IPS-15b (cell line): ENCODE measurements around the gene TPCN2.

ENCODE experiments used
- H3K27me3 ChIP-seq: one replicate; pipeline ENCODE4 v1.6.1; 2013; ENCODE audit warnings: low read length; ENCODE audit not compliant: control insufficient read depth, insufficient read depth
- H3K36me3 ChIP-seq: one replicate; pipeline ENCODE4 v1.6.1; 2013; ENCODE audit warnings: low read length; ENCODE audit not compliant: control insufficient read depth, insufficient read depth
- H3K4me1 ChIP-seq: one replicate; pipeline ENCODE4 v1.6.1; 2013; ENCODE audit warnings: mild to moderate bottlenecking, low read length; ENCODE audit not compliant: control insufficient read depth, insufficient read depth
- H3K4me3 ChIP-seq: one replicate; pipeline ENCODE4 v1.5.1; 2013; ENCODE audit warnings: low read depth, low read length
- H3K9ac ChIP-seq: one replicate; pipeline ENCODE4 v1.6.1; 2013; ENCODE audit warnings: low read depth, mild to moderate bottlenecking, low read length
- H3K9me3 ChIP-seq: one replicate; pipeline ENCODE4 v1.6.1; 2013; ENCODE audit warnings: mild to moderate bottlenecking, low read length; ENCODE audit not compliant: control insufficient read depth, insufficient read depth

Gene TPCN2

GRCh38 chr11:69105461-69106030 lies 56.8 kb downstream of the TPCN2 start:
- no peak overlapping the region for H3K9ac ChIP-seq
- H3K9me3 ChIP-seq: no peaks in the 10 kb centered on the region

DNA sequence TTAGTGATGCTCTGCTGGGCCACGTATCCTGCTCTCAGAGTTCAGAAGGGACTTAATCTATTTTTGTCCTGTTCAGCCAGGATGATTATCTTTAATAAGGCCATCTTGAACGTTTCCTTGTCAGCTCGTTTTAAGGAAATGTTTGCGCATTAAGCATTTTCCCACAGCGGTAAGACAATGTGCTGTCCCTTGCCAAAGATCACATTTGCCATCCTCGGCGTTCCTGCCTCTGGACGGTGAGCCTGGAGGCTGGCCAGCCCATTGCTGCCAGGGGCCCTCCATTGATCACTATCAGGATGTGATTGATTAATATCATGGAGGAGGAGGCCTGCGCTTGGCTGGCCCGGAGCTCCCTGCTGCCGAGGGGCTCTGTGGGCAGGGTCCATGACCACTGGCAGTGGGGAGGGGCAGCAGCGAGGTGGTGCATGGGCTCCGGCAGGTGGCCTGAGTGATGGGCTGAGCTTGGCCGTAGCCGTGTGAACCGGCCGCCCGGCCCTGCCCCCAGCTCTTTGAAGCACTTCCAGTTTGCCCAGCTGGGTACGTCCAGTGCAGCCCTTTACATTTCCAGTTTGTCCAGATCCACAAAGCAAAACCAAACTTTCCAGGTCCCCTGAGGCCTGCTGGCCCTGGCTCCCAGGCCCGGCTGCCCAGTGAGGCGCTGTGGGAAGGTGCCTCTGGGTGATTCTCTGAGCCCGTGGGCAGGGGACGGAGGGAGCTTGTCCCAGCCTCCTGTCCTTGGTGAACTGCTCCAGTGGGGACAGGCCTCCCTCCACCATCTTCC lies 57.5 kb downstream of the TPCN2 start:
- Histone ChIP-seq H3K4me1 (no peaks in the 10 kb centered on the region), H3K27me3 (no peaks in the 10 kb centered on the region), H3K36me3 (no peaks in the 10 kb centered on the region), H3K4me3 (no peak overlapping the region), H3K9me3 (no peaks in the 10 kb centered on the region), H3K9ac (no peak overlapping the region)

More at GRCh38 chr11:69105461-69106030, 56.8 kb downstream of the TPCN2 start:
- Histone ChIP-seq H3K4me1 (no peaks in the 10 kb centered on the region), H3K4me3 (no peak overlapping the region), H3K36me3 (no peaks in the 10 kb centered on the region), H3K27me3 (no peaks in the 10 kb centered on the region)

DNA sequence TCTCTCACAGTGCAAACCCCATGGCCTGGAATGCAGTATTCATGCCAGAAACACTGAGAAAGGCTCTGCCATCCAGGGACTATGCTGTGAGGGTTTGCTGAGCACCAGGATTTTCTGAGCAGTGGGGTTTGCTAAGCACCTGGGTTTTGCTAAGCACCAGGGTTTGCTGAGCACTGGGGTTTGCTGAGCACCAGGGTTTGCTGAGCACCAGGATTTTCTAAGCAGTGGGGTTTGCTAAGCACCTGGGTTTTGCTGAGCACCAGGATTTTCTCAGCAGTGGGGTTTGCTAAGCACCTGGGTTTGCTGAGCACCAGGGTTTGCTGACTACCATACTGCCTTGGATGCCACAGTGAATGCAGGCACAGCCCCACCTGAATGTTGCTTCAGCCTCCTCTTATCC lies 58.7 kb downstream of the TPCN2 start:
- Histone ChIP-seq H3K9ac (no peak overlapping the region), H3K36me3 (no peaks in the 10 kb centered on the region), H3K4me1 (no peaks in the 10 kb centered on the region), H3K9me3 (no peaks in the 10 kb centered on the region), H3K4me3 (no peak overlapping the region), H3K27me3 (no peaks in the 10 kb centered on the region)

DNA sequence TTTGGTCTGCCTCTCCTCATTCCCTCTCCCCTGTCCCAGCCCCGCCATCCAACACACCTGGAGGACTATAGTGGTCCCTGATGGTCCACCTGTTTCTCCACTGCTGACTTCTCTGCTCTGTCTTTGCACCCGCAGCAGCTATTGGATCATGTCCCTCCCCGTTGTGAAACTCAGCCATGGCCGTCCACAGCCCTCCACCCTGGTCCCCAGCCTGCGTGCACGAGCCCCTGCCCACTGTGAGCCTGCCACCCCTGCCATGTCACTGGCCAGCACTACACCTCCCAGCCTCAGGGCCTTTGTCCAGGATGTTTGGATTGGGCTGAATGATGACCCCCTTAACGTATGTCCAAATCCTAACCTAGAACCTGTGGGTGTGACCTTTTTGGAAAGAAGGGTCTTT lies 59.3 kb downstream of the TPCN2 start:
- Histone ChIP-seq H3K9ac (no peak overlapping the region), H3K4me3 (no peak overlapping the region), H3K27me3 (no peaks in the 10 kb centered on the region), H3K36me3 (no peaks in the 10 kb centered on the region), H3K4me1 (no peaks in the 10 kb centered on the region), H3K9me3 (no peaks in the 10 kb centered on the region)

GRCh38 chr11:69108559-69108958 lies 59.8 kb downstream of the TPCN2 start:
- H3K27me3 ChIP-seq: no peaks in the 10 kb centered on the region
- no peak overlapping the region for H3K9ac ChIP-seq
- H3K4me3 ChIP-seq: no peak overlapping the region
- no peaks in the 10 kb centered on the region for H3K36me3 ChIP-seq
- no peaks in the 10 kb centered on the region for H3K9me3 ChIP-seq
- H3K4me1 ChIP-seq: no peaks in the 10 kb centered on the region

DNA sequence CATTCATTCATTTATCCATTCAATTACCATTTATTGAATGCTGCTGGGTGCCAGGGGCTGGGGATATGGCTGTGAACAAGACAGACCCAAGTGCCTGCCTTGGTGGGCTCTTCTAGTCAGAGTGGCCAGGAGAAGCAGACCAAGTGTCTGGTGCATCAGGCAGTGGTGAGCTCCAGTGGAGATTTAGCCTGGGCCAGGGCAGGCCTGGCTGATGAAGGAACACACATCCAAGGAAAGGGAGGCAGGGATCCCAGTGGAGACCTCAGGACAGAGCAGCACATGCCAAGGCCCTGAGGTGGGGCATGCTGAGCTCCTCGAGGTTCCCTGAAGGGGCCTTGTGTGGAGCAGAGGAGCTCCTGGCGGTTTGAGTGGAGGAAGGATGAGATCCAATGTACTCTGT lies 60.4 kb downstream of the TPCN2 start:
- Histone ChIP-seq H3K9ac (no peak overlapping the region), H3K9me3 (no peaks in the 10 kb centered on the region), H3K27me3 (no peaks in the 10 kb centered on the region), H3K4me3 (no peak overlapping the region), H3K36me3 (no peaks in the 10 kb centered on the region), H3K4me1 (no peaks in the 10 kb centered on the region)

DNA sequence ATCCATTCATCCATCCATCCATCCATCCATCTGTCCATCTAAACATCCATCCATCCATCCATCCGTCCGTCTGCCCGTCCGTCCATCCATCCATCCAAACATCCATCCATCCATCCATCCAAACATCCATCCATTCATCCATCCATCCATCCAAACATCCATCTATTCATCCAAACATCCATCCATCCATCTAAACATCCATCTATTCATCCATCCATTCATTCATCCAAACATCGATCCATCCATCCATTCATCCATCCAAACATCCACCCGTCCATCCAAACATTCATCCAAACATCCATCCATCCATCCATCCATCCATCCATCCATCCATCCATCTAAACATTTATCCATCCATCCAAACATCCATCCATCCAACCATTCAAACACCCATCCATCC lies 61.7 kb downstream of the TPCN2 start:
- H3K9ac ChIP-seq: no peak overlapping the region
- no peaks in the 10 kb centered on the region for H3K36me3 ChIP-seq
- no peaks in the 10 kb centered on the region for H3K27me3 ChIP-seq
- H3K4me1 ChIP-seq: no peaks in the 10 kb centered on the region
- H3K9me3 ChIP-seq: no peaks in the 10 kb centered on the region
- H3K4me3 ChIP-seq: no peak overlapping the region

DNA sequence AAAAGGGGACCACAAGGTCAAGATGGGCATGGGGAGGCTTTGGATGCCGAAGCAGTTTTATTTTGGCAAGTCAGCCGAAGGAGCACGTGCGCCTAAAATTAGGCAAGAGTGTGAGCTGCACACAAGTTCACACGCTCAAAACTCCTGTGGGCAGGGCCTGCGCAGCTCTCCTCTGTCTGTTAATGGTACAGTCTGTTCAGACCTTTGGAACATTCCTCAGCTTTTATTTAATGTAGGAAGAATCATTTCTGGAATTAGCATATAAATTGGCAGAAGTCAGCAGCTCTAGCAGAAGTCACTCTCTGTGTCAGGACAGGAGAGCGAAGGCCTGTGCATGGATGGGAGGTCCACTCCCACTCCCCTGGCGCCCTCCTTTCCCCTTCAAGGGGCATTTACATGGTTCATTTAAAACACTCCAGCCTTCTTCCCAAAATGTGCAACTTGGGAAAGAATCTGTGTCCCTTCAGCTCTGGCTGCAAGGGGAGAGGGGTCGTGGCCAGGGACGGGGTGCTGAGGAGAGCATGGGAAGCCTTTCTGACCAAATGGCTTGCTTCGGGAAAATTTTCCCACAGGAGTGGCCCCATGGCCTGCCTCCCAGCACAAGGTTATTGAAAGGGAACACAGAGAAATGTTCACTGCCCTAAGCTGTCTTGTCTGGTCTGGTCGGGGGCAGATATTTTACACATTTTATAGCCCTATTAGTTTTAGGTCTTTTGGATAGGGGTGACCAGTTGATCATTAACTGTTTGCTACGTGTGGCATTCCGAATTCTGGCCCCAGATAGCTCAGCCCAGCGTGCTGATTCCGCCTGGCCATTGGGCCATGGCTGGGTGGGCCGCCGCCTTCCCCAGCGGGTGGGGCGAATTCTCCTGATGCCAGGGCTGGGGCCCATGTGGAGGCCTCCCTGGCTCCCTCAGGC lies 63.2 kb downstream of the TPCN2 start:
- Histone ChIP-seq H3K9ac (no peak overlapping the region), H3K4me1 (no peaks in the 10 kb centered on the region), H3K36me3 (no peaks in the 10 kb centered on the region), H3K27me3 (no peaks in the 10 kb centered on the region), H3K9me3 (no peaks in the 10 kb centered on the region), H3K4me3 (no peak overlapping the region)

DNA sequence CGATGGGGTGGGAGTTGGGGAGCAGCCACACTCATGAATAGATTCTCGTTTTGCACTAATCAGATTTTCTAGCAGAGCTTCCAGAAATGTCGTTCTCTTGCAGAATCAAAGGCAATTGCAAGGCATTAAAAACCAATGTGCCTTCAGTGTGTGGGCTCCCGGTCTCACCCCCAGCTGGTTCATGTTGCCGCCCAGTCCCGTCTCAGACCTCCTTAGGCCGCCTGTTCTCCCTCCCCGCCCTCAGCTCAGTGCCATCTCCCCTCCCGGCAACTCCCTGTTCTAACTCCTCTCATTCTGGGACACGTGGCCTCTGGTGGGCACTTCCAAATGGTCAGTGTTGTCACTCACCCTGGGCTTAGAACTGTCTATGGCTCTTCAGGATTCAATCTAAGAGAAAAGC lies 64.5 kb downstream of the TPCN2 start:
- H3K36me3 ChIP-seq: no peaks in the 10 kb centered on the region
- no peak overlapping the region for H3K4me3 ChIP-seq
- H3K4me1 ChIP-seq: no peaks in the 10 kb centered on the region
- H3K9me3 ChIP-seq: no peaks in the 10 kb centered on the region
- no peak overlapping the region for H3K9ac ChIP-seq
- no peaks in the 10 kb centered on the region for H3K27me3 ChIP-seq

GRCh38 chr11:69113646-69114340 lies 65.1 kb downstream of the TPCN2 start:
- Histone ChIP-seq H3K4me1 (no peaks in the 10 kb centered on the region), H3K9me3 (no peaks in the 10 kb centered on the region), H3K4me3 (no peak overlapping the region), H3K9ac (no peak overlapping the region), H3K27me3 (no peaks in the 10 kb centered on the region), H3K36me3 (no peaks in the 10 kb centered on the region)

GRCh38 chr11:69114362-69114761 lies 65.6 kb downstream of the TPCN2 start:
- Histone ChIP-seq H3K36me3 (no peaks in the 10 kb centered on the region), H3K9ac (no peak overlapping the region), H3K4me1 (no peaks in the 10 kb centered on the region), H3K9me3 (no peaks in the 10 kb centered on the region), H3K27me3 (no peaks in the 10 kb centered on the region), H3K4me3 (no peak overlapping the region)
